22Rv1 (cell line): Measurements from ENCODE around the gene VPREB3.

Experiments used
- H3K27ac ChIP-seq: fragments of 450-650 bp; 2 replicates; pipeline ENCODE4 v1.5.1; 2017
- CTCF ChIP-seq: fragments of 450-650 bp; IDR thresholded peaks from 2 replicates; pipeline ENCODE4 v1.5.1; 2017; ENCODE audit warnings: mild to moderate bottlenecking
- ZFX ChIP-seq: fragments of 450-650 bp; IDR thresholded peaks from 2 replicates; pipeline ENCODE4 v1.6.1; 2017; ENCODE audit warnings: antibody characterized with exemption, borderline replicate concordance

VPREB3 gene

GRCh38 chr22:23767673-23768548 lies 13.7 kb upstream of the VPREB3 start, which contains the start of gene CHCHD10:
Gene CHCHD10, minus strand, starts transcription at chr22:23767972. Its CDS starts 98 bp downstream, at chr22:23767874.
- no peak for TF ChIP-seq ZFX
- TF ChIP-seq CTCF = peak; percentile 84
- peak within 1 kb of the TSS; percentile 82 for H3K27ac ChIP-seq

GRCh38 chr22:23767303-23767672 lies 13.1 kb upstream of the VPREB3 start:
- peak overlapping the region; percentile 82 for H3K27ac ChIP-seq
- no peak for TF ChIP-seq ZFX
- TF ChIP-seq CTCF = no peak

DNA sequence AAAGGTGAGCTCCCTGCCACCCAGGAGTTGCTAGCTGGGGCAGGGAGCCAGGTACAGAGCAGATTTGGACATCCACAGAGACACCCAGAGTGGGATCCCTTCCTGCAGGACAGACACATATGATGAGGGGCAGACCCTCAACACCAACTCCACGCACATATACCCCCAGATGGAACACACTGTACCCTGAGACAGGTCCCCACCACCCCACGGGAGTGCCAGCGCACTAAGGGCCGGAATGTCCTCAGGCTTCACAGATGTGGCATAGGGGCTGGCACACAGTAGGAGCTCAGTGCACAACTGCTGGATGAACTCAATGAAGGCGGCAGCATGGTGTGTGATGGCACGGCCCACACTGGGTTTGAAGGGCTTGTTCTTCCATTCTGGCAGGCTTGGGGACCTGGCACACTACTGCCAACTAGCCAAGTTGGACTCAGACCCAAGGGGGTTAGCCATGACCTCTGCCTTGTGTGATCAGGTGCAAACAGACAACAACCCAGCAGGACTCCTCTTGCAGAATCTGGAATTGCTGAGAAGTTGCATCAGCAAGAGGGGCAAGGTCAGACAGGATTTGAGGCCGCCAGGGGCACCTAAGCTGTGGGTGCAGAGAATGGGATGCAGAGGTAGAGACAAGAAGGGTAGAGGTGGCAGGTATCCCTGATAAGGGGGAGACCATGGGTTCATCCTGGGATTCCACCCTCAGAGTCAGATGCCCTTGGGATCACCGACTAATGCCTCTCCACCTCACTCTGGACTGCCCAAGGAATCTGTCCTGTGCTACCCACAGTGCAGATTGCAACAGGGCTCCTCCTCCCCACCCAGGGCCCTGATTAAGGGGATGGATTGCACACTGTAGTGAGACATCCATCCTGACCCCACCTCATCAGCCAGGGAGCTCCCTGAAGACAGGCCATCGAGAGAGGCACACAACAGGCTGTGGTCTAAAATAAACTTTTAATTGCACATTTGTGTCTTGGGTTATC lies 11.0 kb upstream of the VPREB3 start:
- peak overlapping the region; percentile 29; the same call in 1 of the 2 replicates for H3K27ac ChIP-seq
- TF ChIP-seq ZFX (no peak), CTCF (no peak)

DNA sequence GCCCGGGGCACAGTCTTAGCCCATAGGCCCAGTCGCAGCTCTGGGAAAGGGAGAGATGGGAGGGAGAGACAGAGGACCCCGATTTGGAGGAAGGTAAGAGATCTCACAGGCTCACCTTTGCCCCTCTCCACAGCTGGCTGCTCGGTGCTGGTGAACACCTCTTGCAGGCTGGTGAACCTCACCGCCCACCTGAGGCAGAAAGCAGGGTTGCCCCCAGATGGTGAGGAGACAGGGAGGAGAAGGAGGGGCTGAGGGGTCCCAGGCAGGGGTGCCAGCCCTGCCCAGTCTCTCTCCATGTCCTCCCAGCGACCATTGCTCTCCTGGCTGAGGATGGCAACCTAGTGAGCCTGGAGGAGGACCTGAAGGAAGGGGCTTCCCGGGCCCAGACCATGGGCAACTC lies 9.7 kb upstream of the VPREB3 start:
- H3K27ac ChIP-seq = peak overlapping the region; percentile 29; the same call in 1 of the 2 replicates
- TF ChIP-seq ZFX (no peak), CTCF (no peak)

GRCh38 chr22:23763579-23763945 lies 9.3 kb upstream of the VPREB3 start:
- TF ChIP-seq CTCF = no peak
- no peak for TF ChIP-seq ZFX
- no peak overlapping the region for H3K27ac ChIP-seq

DNA sequence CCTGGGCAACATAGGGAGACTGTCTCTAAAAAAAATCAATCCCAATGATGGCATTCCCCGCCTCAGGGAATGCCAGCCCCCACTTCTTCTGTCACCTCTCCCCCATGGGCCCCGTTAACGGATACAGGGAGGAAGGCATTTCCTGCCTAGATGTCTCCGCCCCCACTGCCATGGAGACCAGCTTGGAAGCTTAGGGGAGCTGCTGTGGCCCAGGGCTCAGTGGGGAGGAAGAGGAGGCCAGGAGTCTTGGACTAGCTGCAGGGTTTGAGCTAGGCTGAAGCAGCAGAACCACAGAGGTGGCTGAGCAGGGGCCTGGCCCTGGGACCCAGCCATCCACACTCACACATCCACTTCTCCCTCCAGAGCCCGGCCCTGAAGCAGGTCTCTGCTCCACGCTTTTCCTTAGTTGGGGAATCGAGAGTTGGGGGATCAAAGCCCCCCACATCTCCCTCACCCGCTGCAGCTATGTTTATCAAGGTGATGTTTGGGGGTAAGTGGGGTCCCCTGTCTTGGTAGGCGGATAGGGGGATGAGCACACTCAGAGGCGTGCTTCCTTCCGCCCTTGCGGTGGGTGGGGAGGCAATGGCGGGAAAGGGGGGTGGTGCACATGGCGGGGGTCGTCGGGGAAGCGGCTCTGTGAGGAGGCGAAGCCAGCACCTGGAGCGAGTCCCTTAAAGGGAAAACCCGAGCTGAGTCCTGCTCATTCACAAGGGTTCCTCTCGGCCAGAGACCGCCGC lies 8.8 kb upstream of the VPREB3 start, which contains the start of gene C22orf15:
Gene C22orf15, plus strand, starts transcription at position 149 of the 737 bp plus-strand sequence. Its CDS starts 317 bp downstream, at position 466.
- TF ChIP-seq CTCF (no peak), ZFX (no peak)
- no peak within 1 kb of the TSS for H3K27ac ChIP-seq
